Stimulated activated CD4-positive, alpha-beta T cell treated with anti-CD3 and anti-CD28 coated beads, TNF-alpha, amount 100 ng/mL, for 4 hours (primary cell): Measurements from ENCODE around the gene PSPC1.

Source experiments
- DNase-seq, 3 experiments: peaks; one replicate each; pipeline ENCODE4 v3.0.0-alpha.2; 2020; ENCODE audit warnings: low read depth in 3 of 3

PSPC1 gene

DNA sequence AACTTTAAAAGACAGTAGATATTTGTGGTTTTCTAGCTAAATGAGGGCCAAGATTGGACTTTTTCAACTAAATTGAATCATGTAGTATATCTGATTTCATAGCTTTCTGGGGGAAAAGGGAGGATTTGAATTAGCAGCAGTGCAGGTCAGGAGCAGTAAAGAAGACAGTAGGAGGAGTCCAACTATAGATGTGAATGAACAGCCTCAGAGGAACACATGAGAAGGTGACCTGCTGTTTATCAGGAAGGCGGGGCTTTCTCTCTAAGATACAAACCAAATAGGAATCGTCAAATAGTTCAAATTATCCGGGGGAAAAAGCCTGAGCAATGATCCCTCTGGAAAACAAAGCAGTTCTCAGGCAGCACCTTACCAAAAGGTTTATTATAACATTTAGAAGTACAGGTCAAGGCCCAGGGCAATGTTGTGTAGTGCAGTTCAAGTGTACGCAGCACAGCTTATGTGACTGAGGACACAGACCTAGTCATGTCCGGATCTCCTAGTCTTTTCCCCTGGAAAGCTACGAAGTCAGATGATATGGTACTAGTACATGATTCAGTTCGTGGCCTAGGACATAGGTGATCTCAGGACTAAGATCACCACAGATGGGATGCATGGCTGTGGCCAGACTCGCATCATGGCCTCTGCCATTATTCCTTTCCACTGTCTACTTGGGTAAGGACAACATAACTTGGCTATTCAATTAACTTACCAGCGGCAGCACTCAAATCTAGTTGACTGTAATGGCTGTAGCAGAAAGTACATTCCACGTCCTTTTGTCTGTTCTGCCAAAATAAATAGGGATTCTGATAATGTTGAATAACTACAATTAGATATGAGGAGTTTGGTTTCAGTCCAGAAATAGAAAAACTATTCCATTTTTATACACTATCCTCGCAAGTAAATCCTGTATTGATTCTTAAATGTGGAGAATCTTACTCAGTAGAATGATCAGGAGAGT, 109.0 kb downstream of the PSPC1 start:
- DNase-seq, result no peak

DNA sequence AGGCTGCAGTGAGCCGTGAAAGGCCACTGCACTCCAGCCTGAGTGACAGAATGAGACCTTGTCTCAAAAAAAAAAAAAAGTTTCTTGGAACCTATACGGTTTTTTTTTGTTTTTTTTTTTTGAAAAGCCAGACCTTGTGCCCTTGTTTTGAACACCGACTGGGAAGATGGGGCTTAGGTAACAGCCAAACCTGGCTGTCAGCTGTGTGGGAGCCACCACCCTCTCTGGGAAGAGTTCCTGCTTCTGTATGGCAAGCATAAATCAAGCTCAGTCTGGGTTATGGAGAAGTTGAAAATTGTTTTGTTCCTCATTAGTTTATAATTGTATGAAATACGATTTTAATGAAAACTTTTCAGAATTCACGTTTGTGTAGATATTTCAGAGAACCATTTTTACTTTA, 109.8 kb downstream of the PSPC1 start:
- no peak for DNase-seq

DNA sequence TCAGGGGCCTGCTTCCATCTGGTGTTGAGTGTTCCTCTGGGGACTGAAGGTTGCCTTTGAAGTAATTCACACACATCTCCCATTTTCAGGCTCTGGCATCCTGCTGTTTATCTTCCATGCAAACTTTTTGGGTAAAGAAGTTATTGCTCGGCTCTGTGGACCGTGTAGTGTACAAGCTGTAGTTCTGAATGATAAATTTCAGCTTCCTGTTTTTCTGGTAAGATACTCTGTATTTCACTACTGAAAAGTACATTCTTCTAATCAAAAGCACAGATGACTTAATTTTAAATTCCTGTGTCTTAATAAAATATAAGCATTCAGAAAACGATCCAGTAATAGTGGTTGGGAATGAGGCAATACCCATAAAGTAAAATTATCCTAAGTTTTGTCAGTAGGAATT, 112.6 kb downstream of the PSPC1 start:
- DNase-seq, result no peak

DNA sequence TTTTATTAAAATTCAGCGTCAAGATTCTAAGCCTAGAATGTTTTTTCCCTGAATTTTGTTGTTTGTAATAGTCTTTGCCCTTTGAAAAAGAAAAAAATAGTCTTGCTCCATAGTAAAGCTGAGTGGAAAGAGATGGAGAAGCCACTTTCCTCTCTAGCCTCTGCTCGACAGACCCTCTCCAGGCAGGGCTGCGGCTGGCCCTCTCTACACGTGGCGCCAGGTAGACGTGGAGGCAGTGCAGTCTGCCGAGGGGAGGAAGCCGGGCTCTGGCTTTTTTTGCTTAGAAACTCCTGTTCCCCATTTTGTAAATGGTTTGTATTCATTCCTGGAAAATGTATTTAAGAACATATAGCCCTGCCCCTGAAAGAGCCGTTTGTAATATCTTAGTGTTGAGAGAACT, 114.0 kb downstream of the PSPC1 start:
- no peak for DNase-seq

DNA sequence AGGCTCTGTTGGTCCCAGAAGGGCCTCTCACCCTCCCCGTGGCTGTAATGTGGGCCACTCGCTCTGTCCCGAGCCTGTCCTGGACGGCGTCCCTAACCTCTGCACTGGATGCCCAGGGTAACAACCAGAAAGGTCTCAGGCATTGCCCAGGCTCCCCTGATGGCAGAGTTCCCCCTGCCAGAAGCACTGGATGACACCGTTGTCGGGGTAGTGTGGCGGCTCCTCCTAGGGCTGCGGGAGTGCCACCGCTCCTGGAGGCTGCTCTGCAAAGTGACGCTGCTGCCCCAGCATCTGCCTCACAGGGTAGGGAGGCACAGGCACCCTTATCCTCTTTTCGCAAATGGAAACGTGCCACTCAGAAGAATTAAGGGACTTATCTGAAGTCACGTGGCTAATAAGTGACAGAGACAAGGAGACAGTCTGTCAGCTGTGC, 117.3 kb downstream of the PSPC1 start:
- DNase-seq, result no peak

DNA sequence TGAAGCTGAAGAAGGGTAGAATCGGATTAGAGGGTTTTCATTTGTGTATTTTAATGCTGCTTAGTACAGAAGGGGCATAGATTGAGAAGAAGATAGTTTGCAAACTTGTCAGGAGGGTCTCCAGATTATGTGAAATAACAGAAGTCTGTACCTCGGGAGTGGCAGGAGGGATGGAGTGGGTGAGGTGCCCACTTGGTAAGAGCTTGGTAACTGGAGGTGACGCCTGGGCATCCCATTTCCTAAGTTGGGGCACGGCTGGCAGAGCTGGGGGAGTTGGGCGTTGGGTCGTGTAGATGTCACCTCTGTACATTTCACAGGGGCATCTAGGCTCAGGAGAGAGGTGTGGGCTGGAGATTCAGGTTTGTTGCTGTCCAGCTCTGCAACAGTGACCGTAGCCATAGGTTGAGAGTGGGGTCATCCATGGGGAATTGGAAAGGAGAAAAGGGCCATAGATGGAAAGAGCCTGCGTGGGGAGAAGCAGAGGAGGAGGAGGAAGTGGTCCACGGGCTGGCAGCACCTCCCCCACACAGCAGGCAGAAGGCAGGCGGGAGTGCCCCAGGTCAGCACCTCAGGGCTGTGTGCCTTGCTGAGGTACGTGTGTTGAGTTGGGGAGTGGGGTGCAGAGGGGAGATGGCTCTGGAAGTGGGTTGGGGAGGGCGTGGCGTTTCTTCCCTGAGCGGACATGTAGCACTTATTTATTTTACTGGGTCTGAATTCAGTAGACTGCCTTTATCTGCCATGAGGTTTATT, 118.1 kb downstream of the PSPC1 start:
- DNase-seq, result no peak

DNA sequence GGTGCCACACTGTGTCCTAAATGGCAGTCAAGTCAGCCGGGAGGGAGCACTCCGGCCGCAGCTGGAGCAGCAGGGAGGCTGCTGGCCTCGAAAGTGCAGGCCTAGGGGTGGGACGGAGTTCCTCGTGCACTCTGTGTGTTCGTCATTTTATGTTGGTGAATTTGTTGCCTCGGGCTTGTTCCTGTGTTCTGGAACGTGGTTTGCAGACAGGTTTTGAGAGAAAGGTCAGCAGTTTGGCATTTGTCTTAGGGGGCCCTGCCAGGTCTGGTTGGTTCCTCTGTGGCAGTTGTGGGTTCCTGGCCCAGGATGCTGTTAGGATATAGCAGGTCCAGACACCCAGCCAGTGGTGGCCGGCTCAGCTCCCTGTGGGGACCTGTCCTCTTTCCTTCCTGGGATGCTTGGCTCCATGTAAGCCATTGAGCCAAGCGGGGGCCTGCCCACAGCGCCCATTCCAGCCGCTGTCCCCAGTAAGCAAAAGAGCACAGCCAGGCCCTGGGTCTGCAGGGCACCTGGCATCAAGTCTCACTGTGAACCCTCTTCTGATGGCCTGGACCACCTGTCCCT, 119.2 kb downstream of the PSPC1 start:
- DNase-seq, result no peak

DNA sequence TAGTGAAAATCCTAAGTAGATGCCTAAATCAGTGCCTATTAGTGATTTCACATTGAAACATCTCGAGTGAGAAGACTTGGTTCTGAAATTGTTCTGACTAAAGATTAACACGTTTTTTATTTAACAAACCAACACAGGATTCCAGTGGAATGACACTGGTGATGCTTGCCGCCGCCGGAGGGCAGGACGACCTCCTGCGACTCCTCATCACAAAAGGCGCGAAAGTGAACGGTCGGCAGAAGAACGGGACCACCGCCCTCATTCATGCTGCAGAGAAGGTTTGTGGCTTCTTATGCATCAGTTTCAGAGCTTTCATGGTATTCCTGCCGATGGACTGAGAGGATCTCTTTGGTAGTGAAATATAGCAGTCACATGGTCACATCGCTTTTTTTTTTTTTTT, 121.2 kb downstream of the PSPC1 start:
- DNase-seq, result no peak

DNA sequence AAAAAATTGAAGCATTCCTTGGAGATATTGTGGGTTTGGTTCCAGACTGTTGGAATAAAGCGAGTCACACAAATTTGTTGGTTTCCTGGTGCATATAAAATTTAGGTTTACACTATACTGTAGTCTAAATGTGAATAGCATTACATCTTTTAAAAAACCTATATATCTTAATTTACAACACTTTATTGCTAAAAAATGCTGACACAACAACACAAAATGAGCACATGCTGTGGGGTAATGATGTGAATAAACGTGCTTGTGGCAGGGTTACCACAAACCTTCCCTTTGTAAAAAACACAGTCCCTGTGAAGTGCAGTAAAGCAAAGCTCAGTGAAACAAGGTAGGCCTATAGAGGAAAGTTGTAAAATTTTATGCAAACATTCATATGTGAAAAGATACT, 121.6 kb downstream of the PSPC1 start:
- DNase-seq, result no peak

DNA sequence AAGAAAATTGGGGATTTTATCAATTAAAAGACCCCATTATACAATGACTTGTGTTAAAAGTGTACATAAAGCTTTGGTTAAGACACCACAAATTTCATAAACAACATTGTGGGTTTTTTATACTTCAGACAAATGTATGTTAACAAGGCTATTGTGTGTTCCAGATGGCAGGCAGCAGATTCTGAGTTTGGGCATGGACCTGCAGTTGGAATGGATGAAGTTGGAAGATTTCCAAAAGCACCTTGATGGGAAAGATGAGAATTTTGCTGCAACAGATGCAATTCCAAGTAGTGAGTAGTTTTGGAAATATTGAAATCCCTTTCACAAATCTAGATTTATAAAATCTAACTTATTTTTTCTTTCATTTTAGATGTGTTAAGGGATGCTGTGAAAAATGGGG, 123.9 kb downstream of the PSPC1 start:
- no peak for DNase-seq

DNA sequence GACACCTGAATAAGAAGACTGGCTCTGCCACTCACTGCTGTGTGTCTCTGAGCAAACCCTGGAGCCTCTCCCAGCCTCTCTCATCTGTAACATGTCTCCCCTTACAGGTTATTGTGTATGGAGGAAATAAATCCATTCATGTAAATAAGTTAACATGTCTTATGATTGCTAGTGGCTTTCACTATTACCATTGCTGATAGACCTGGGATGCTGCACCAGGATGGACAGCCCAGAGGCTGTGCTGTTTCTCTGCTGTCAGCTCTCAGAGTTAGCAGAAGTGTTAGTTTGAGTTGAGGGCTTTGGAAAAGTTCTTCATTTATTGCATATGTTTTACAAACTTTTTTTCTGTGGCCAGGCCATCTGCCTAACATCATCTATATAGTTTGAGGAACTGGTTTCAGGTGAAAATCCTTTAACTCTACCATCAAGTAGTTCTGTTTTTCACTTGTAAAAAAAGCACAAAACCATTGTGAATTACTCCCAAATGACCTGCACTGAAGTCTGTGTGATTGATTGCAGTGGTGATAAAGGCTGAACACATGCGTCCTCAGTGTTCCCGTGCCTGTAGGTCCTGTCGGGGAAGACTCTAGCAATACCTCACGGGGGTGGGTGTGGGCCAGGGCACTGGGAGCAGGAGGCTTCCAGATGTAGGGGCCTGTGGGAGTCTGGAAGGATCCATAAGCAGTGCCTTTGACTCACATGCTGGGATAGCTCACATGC, 124.7 kb downstream of the PSPC1 start:
- DNase-seq, result no peak
